AG04449 (cell line): Measurements from ENCODE around the gene DNAJB11.
"Not testable (repeated sequence)": the region's sequence is repeated elsewhere in the genome, so short reads cannot be mapped to it uniquely, and the experiment has no call there.

ENCODE experiments used
- CTCF ChIA-PET: fragments of 350-600 bp; formaldehyde crosslinking; extraction: SDS; loops from one replicate; lab custom pipeline; 2021; ENCODE audit warnings: antibody characterized with exemption; lab: Yijun Ruan, JAX
- POLR2A ChIA-PET: fragments of 400-600, 350-600 bp; formaldehyde crosslinking; extraction: SDS; loops from one replicate; lab custom pipeline; 2020; ENCODE audit warnings: antibody characterized with exemption, inconsistent platforms; lab: Yijun Ruan, JAX
- DNase-seq: peaks from one replicate; pipeline ENCODE4 v3.0.0-alpha.2; 2010; ENCODE audit warnings: low read depth, low spot score
- H3K4me3 ChIP-seq: 2 replicates; pipeline ENCODE4 v1.5.1; 2011; ENCODE audit warnings: low read depth, mild to moderate bottlenecking, control low read depth, low read length
- CTCF ChIP-seq: IDR thresholded peaks from one replicate; pipeline ENCODE4 v1.5.1; 2011; ENCODE audit warnings: mild to moderate bottlenecking, moderate library complexity, low read length, control low read depth, inconsistent platforms; ENCODE audit not compliant: insufficient read depth; ENCODE audit errors: missing control alignments

Gene DNAJB11

GRCh38 chr3:186580785-186581184 is 10.3 kb downstream of the DNAJB11 start:
- ChIA-PET CTCF (interaction anchor here (1.1 to 16.7 kb wide), 2 partner anchors 35 to 40 kb away, joined by 3 to 123 read pairs; partner anchors contain the start of gene AHSG), POLR2A (no interaction called here)
- no peak for TF ChIP-seq CTCF
- H3K4me3 ChIP-seq: no peak overlapping the region
- DNase-seq: no peak

- H3K4me3 ChIP-seq: no peak overlapping the region
- no peak for TF ChIP-seq CTCF
- POLR2A ChIA-PET: interaction anchor here (0.9 kb wide), 1 partner anchor 201 kb away, joined by 5 read pairs; the partner anchor contains the start of gene EIF4A2
- CTCF ChIA-PET: interaction anchor here (1.2 to 16.7 kb wide), 3 partner anchors 10 to 239 kb away, joined by 5 to 123 read pairs (median 8); partner anchors contain the start of gene AHSG
- no peak for DNase-seq
Measured at GRCh38 chr3:186582541-186582940, 12.0 kb downstream of the DNAJB11 start.

GRCh38 chr3:186583831-186584230 is 13.3 kb downstream of the DNAJB11 start:
- no peak for DNase-seq
- POLR2A ChIA-PET: no interaction called here
- CTCF ChIA-PET: interaction anchor here (0.9 to 16.7 kb wide), 4 partner anchors 11 to 238 kb away, joined by 3 to 123 read pairs (median 6); partner anchors contain the start of gene AHSG

GRCh38 chr3:186586245-186586644 is 15.7 kb downstream of the DNAJB11 start:
- DNase-seq, POLR2A ChIA-PET, H3K4me3 ChIP-seq: not testable (repeated sequence)
- CTCF ChIA-PET: interaction anchor here (1.0 to 16.7 kb wide), 2 partner anchors 30 to 36 kb away, joined by 3 to 123 read pairs; partner anchors contain the start of gene AHSG

More at GRCh38 chr3:186583831-186584230, 13.3 kb downstream of the DNAJB11 start:
- no peak overlapping the region for H3K4me3 ChIP-seq
- TF ChIP-seq CTCF: no peak

- TF ChIP-seq CTCF: no peak
- no peak for DNase-seq
- no peak overlapping the region for H3K4me3 ChIP-seq
- CTCF ChIA-PET: interaction anchor here (1.0 to 16.7 kb wide), 4 partner anchors 19 to 644 kb away, joined by 3 to 123 read pairs (median 3); partner anchors contain the start of gene AHSG
- POLR2A ChIA-PET: interaction anchor here (0.9 kb wide), 1 partner anchor 11 kb away, joined by 3 read pairs; no protein-coding TSS in a partner anchor
Measured at GRCh38 chr3:186587183-186587582, 16.7 kb downstream of the DNAJB11 start.

GRCh38 chr3:186588632-186589031 is 18.1 kb downstream of the DNAJB11 start:
- TF ChIP-seq CTCF: no peak
- ChIA-PET CTCF (interaction anchor here (16.7 kb wide), 1 partner anchor 27 kb away, joined by 123 read pairs; the partner anchor contains the start of gene AHSG), POLR2A (no interaction called here)
- DNase-seq: no peak
- no peak overlapping the region for H3K4me3 ChIP-seq
